GM23248 (cell line): ENCODE measurements around the gene PSMC3IP. TPM values are rescaled to one million over a fixed set of nuclear protein-coding genes. Genes with fewer than 3 reads are reported as not detected.
"Not testable (repeated sequence)": the region's sequence is repeated elsewhere in the genome, so short reads cannot be mapped to it uniquely, and the experiment has no call there.

Experiments
- DNase-seq: peaks from one replicate; pipeline ENCODE4 v3.0.0-alpha.2; 2015
- H2AFZ ChIP-seq: fragments of 200-600 bp; sonication (generic); 2 replicates; pipeline ENCODE4 v1.6.1; 2016; ENCODE audit warnings: antibody characterized with exemption
- H3F3A ChIP-seq: fragments of 200-600 bp; sonication (generic); 2 replicates; pipeline ENCODE4 v1.6.1; 2016; ENCODE audit warnings: mild to moderate bottlenecking, antibody characterized with exemption, mixed run types; ENCODE audit not compliant: insufficient read depth
- H3K27ac ChIP-seq: fragments of 200-600 bp; sonication (generic); 2 replicates; pipeline ENCODE4 v1.5.1; 2016; ENCODE audit warnings: mild to moderate bottlenecking
- H3K27me3 ChIP-seq: fragments of 200-600 bp; sonication (generic); replicated peaks from 2 replicates; pipeline ENCODE4 v1.6.1; 2016; ENCODE audit warnings: mild to moderate bottlenecking; ENCODE audit not compliant: insufficient read depth
- H3K36me3 ChIP-seq: fragments of 200-600 bp; sonication (generic); 2 replicates; pipeline ENCODE4 v1.6.1; 2016; ENCODE audit warnings: low read depth, mild to moderate bottlenecking
- H3K4me1 ChIP-seq: fragments of 200-600 bp; sonication (generic); 2 replicates; pipeline ENCODE4 v1.6.1; 2016; ENCODE audit warnings: mild to moderate bottlenecking; ENCODE audit not compliant: insufficient read depth
- H3K4me2 ChIP-seq: fragments of 200-600 bp; sonication (generic); one replicate; pipeline ENCODE4 v1.6.1; 2016; ENCODE audit warnings: mild to moderate bottlenecking; ENCODE audit not compliant: unreplicated experiment
- H3K4me3 ChIP-seq: fragments of 200-600 bp; sonication (generic); 2 replicates; pipeline ENCODE4 v1.5.1; 2016; ENCODE audit warnings: mild to moderate bottlenecking
- H3K79me2 ChIP-seq: fragments of 200-600 bp; sonication (generic); 2 replicates; pipeline ENCODE4 v1.6.1; 2016; ENCODE audit warnings: mild to moderate bottlenecking; ENCODE audit not compliant: insufficient read depth
- H3K9ac ChIP-seq: fragments of 200-600 bp; sonication (generic); 2 replicates; pipeline ENCODE4 v1.6.1; 2016; ENCODE audit warnings: mild to moderate bottlenecking
- H3K9me2 ChIP-seq: fragments of 200-600 bp; sonication (generic); 2 replicates; pipeline ENCODE4 v1.6.1; 2016; ENCODE audit warnings: mixed run types, mild to moderate bottlenecking, moderate library complexity; ENCODE audit not compliant: insufficient read depth
- H3K9me3 ChIP-seq: fragments of 200-600 bp; sonication (generic); one replicate; pipeline ENCODE4 v1.6.1; 2017; ENCODE audit warnings: low read depth
- H4K20me1 ChIP-seq: fragments of 200-600 bp; sonication (generic); 2 replicates; pipeline ENCODE4 v1.6.0; 2016; ENCODE audit not compliant: insufficient read depth
- EZH2 ChIP-seq: fragments of 200-600 bp; sonication (generic); IDR thresholded peaks from 2 replicates; pipeline ENCODE4 v1.6.1; 2018; ENCODE audit warnings: antibody characterized with exemption, mild to moderate bottlenecking; ENCODE audit not compliant: insufficient read depth, poor library complexity, severe bottlenecking
- EZH2phosphoT487 ChIP-seq: fragments of 200-600 bp; sonication (generic); IDR thresholded peaks from 2 replicates; pipeline ENCODE4 v1.6.1; 2018; ENCODE audit warnings: antibody characterized with exemption, moderate library complexity, mild to moderate bottlenecking, low read depth; ENCODE audit not compliant: insufficient read depth
- WGBS, 2 experiments: methylation state at CpG; one replicate each; pipeline ENCODE4 v1.1.6; 2015 to 2017; ENCODE audit warnings: low lambda C conversion rate in 2 of 2, low coverage in 1 of 2; ENCODE audit errors: missing lambda C conversion rate in 2 of 2; 5-methylcytosine and 5-hydroxymethylcytosine counted together
- in situ Hi-C: fragments of 300-500 bp; cut with MboI; formaldehyde crosslinking; loops from 2 replicates; pipeline ENCODE4 v1.15.0; 2020
- polyA plus RNA-seq: library from polyadenylated mRNA; unstranded; fragments of >200 nt; fragmentation: Nextera tagmentation; extraction: Ambion mirVana; gene quantifications from 2 replicates; pipeline ENCODE4 v1.2.1, GENCODE V29; 2016
- total RNA-seq: library from RNA; depleted of rRNA; stranded (reverse); fragments of >200 nt; shearing (Covaris generic); gene quantifications from 2 replicates; pipeline ENCODE4 v1.2.3, GENCODE V29; 2014

The PSMC3IP gene
- total and polyA plus RNA-seq, 2 experiments from 2014 or later: 8.9 to 12.0 TPM

DNA sequence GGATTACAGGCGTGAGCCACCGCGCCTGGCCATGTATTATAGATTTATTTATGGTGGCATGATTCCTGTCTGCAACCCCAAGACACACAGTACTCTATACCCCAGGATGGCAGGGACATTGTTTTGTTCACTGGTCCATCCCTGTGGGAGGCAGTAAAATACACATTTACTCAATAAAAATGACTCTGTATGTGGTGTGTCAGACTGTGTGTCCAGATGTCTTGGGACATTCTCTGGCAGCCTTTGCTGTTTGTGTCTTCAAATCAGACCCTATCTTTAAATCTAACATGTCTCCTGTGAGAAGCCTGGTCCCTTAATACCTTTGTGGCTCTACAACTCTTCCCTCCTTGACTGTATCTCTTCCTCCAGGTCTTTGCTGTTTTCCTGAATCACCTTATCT is 17.3 kb downstream of the PSMC3IP start:
- no peak overlapping the region for H3K4me3 ChIP-seq
- DNase-seq: peak; percentile 40
- no peak for TF ChIP-seq EZH2
- TF ChIP-seq EZH2phosphoT487: no peak
- no peaks in the 10 kb centered on the region for H3K9me3 ChIP-seq
- H3K4me1 ChIP-seq: peaks cover 22% of the 10 kb centered on the region
- no peak overlapping the region for H3K27ac ChIP-seq
- H3K27me3 ChIP-seq: no peaks in the 10 kb centered on the region
- H4K20me1 ChIP-seq: no peaks in the 10 kb centered on the region
- in situ Hi-C loops: no loop called here
- peaks cover 43% of the 10 kb centered on the region for H3K79me2 ChIP-seq
- H3K9ac ChIP-seq: peak overlapping the region; percentile 20; the same call in 1 of the 2 replicates
- no peak overlapping the region for H2AFZ ChIP-seq
- 85 to 88% methylated on average over 3 of the region's 3 CpGs for WGBS, 2 experiments
- no peaks in the 10 kb centered on the region for H3K9me2 ChIP-seq
- H3F3A ChIP-seq: peaks cover 12% of the 10 kb centered on the region; the same call in 1 of the 2 replicates
- peaks cover 6% of the 10 kb centered on the region; the same call in 1 of the 2 replicates for H3K36me3 ChIP-seq
- H3K4me2 ChIP-seq: no peak overlapping the region

DNA sequence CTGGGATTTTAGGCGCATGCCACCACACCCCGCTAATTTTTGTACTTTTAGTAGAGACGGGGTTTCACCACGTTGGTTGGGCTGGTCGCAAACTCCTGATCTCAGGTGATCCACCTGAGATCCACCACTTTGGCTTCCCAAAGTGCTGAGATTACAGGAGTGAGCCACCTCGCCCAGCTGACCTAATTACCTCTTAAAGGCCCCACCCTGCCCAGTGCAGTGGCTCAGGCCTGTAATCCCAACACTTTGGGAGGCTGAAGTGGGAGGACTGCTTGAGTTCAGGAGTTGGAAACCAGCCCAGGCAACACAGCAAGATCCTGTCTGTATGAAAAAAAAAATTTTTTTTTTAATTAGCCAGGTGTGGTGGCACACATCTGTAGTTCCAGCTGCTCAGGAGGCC is 18.5 kb downstream of the PSMC3IP start:
- Histone ChIP-seq H3K4me2 (no peak overlapping the region), H4K20me1 (no peaks in the 10 kb centered on the region), H3K9me2 (no peaks in the 10 kb centered on the region), H2AFZ (no peak overlapping the region), H3F3A (peaks cover 12% of the 10 kb centered on the region; the same call in 1 of the 2 replicates), H3K4me3 (no peak overlapping the region), H3K79me2 (peaks cover 43% of the 10 kb centered on the region), H3K27ac (no peak overlapping the region), H3K36me3 (no peaks in the 10 kb centered on the region), H3K27me3 (no peaks in the 10 kb centered on the region), H3K4me1 (peaks cover 24% of the 10 kb centered on the region), H3K9ac (no peak overlapping the region), H3K9me3 (no peaks in the 10 kb centered on the region)
- WGBS, 2 experiments: 82 to 91% methylated on average over 6 of the region's 6 CpGs
- in situ Hi-C loops: no loop called here
- no peak for DNase-seq
- TF ChIP-seq EZH2phosphoT487 (no peak), EZH2 (no peak)

DNA sequence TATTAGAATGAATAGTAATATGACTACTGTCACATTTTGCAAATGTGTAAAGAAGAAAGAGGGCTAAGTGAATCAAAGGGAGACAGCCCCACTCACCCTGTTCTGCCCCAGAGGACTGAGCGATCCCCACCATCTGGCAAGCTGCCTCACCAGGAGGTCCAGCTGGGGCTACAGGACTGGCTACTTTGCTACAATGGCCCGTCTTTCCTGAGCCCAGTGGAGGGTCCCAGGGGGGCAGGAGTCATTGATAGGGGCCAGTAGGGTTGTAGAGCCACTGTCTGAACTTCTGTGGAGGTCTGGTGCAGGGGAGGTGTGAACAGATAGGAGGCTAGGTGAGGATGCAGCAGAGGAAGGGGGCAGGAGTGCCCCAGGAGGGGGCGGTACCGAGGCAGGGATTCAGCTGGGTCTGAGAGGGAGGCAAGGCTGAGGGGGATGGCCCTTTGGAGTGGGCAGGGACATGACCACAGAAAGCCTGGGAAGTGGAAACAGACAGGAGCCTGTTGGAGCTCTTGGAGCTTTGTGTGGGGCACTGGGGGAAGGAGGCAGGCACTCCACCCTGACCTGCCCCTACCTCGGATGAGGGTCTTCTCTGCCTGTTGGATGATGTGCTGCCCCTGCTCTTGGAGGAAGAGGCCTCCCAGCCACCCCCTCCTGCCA is 21.4 kb downstream of the PSMC3IP start:
- WGBS, 2 experiments: 45 to 54% methylated on average over 4 to 5 of the region's 5 CpGs
- H4K20me1 ChIP-seq, H3K4me1 ChIP-seq, H3K36me3 ChIP-seq, H3K9ac ChIP-seq, H2AFZ ChIP-seq, H3K9me3 ChIP-seq, H3K9me2 ChIP-seq, H3K27ac ChIP-seq, H3K27me3 ChIP-seq, H3K4me3 ChIP-seq, in situ Hi-C loops: not testable (repeated sequence)
- Histone ChIP-seq H3K4me2 (peak overlapping the region; percentile 91), H3F3A (peaks cover 12% of the 10 kb centered on the region; the same call in 1 of the 2 replicates), H3K79me2 (peaks cover 27% of the 10 kb centered on the region)
- peak; percentile 34 for DNase-seq

DNA sequence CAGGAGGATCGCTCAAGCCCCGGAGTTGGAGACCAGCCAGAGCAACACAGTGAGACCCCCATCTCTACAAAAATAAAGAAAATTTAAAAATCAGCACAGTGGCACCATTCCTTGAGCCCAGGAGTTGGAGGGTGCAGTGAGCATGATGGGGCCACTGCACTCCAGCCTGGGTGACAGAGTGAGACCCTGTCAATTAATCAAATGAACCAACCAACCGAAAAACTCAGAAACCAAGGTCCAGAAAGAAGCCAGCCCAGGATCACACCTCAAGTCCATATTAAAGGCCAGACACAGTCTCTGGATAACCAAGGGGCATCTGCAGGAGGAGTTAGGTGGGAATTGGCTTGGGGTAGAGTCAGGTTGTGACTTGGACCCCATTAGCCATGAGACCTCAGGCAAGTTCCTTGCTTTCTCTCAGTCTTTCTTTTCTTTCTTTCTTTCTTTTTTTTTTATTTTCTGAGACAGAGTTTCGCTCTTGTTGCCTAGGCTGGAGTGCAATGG is 22.4 kb downstream of the PSMC3IP start:
- peak overlapping the region; percentile 91 for H3K4me2 ChIP-seq
- no peak for DNase-seq
- peak overlapping the region; percentile 91 for H3K9ac ChIP-seq
- peak overlapping the region; percentile 86 for H3K4me3 ChIP-seq
- no peaks in the 10 kb centered on the region for H3K36me3 ChIP-seq
- H3K27me3 ChIP-seq: no peaks in the 10 kb centered on the region
- in situ Hi-C loops: no loop called here
- no peaks in the 10 kb centered on the region for H4K20me1 ChIP-seq
- H3K9me2 ChIP-seq: no peaks in the 10 kb centered on the region
- peak overlapping the region; percentile 85 for H2AFZ ChIP-seq
- WGBS, 2 experiments: 26 to 27% methylated on average over 4 of the region's 4 CpGs
- peak overlapping the region; percentile 43 for H3K27ac ChIP-seq
- H3F3A ChIP-seq: peaks cover 6% of the 10 kb centered on the region; the same call in 1 of the 2 replicates
- TF ChIP-seq EZH2phosphoT487: no peak
- no peak for TF ChIP-seq EZH2
- 0 out of 2 replicates have a peak, but pooled peaks cover 7% of the 10 kb centered on the region for H3K4me1 ChIP-seq
- no peaks in the 10 kb centered on the region for H3K9me3 ChIP-seq
- H3K79me2 ChIP-seq: peaks cover 29% of the 10 kb centered on the region
